Stimulated activated CD8-positive, alpha-beta memory T cell treated with anti-CD3 and anti-CD28 coated beads, Interleukin-15, amount 100 ng/mL, for 48 hours (primary cell): ENCODE measurements around the gene PCDH1.

Source experiments
- DNase-seq, 2 donors: peaks; one replicate each; pipeline ENCODE4 v3.0.0-alpha.2; 2020; ENCODE audit warnings: low read depth in 2 of 2

Gene PCDH1

DNA sequence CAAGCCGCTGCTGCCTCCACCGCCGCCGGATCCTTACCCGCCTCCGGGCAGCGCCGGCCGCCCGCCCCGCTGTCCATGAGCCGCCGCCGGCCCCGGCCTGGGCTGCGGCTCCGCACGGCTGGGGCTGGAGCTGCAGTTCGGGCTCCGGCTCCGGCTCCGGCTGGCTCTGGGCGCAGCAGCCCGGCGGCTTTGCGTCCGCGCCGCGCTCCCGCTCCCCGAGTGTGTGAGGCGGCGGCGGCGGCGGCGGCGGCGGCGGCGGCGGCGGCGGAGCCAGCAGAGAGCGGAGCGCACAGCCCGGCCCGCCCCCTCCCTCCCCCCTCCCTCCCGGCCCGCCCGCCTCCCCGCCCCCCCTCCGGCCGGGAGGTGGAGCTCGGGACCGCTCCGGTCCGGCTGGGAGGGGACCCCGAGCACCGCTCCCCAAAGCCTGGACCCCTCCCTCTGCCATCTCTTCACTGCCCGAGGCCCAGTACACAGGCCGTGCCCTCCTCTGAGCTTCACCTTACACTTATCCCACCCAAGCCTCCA lies at the start of gene PCDH1:
Gene PCDH1 (minus strand): TSS at position 225 of the 525 bp plus-strand sequence. CDS start 148 bp downstream, at position 77.
- no peak for DNase-seq

DNA sequence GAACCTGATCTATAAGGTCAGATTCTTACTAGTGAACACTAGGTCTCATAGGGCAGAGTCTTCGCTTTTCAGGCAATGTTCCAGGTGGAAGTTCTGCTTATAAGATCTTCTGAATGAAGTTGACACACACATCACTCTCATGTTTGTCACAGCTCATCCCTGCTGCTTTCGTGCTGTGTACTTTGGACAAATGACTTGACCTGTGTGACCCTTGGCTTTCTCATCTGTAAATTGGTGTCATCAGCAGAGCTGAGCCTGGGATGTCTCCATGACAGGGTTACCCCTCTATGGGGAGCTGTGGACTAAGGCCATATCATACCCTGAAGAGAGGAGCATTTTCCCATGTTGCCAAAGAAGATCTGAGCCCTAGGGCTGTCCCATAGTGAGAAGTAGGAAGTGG lies 48.2 kb upstream of the PCDH1 start:
- no peak for DNase-seq

DNA sequence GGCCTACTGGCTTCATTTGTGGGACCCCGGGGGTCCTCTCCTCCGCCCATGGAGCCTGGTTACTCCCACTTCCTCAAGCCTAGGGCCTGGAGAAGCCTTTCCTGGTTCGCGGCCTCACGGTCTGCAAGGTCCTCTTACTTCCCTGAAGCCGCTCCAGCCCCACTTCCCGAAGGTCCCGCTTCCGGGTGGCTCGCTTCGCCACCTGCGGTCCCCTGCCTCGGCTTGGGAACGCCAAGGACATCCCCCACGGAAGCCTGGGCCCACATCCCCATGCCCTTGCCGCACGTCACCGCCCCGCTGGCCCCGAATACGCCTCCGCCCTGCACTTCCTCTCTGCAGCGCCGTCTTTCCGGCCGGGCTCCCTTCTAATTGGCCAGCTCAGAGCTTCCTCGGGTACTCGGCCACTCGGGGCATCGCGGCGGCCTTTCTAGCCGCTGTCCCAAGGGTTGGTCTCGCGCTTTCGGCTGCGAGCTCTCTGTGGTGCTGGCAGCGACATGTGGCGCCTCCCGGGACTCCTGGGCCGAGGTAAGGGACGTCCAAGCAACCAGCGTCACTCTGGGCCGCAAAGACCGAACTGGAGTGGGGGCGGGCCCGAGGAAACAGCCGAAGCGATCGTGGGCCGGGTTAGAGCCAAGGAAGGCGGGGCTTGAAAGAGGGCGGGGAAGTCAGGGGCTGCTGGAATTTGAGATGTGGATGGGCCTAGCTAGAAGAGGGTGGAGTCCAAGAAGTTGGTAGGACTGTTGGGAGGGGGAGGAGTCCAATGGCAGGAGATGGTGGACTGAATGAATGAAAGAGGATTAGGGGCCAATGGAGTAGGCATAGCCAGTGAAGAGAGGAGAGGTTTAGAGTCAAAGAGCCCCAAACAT lies 45.5 kb upstream of the PCDH1 start, which contains the start of gene DELE1:
Gene DELE1 (plus strand): TSS at position 424 of the 866 bp plus-strand sequence. CDS start 71 bp downstream, at position 495.
- peak; percentile 89 to 95 for DNase-seq

DNA sequence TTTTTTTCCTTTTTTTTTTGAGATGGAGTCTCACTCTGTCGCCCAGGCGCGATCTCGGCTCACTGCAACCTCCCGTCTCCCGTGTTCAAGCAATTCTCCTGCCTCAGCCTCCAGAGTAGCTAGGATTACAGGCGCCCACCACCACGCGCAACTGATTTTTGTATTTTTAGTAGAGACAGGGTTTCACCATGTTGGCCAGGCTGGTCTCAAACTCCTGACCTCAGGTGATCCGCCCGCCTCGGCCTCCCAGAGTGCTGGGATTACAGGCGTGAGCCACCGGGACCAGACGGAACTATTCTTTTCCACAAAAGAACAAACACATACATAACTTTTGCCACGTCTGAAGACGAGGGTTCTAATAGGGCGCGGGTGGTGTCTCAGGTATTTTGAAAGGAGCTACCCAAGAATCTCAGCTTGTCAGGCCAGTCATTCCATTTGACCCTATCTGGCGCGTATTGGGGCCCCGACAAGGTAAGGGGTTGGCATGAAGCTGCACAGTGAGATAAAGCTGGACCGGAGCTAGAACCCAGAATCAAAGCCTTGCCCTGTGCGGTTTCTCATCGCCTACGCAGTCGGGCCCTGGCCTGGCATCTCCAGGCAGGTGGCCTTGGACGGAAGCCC lies 44.7 kb upstream of the PCDH1 start:
- DNase-seq: peak; percentile 8 to 23

DNA sequence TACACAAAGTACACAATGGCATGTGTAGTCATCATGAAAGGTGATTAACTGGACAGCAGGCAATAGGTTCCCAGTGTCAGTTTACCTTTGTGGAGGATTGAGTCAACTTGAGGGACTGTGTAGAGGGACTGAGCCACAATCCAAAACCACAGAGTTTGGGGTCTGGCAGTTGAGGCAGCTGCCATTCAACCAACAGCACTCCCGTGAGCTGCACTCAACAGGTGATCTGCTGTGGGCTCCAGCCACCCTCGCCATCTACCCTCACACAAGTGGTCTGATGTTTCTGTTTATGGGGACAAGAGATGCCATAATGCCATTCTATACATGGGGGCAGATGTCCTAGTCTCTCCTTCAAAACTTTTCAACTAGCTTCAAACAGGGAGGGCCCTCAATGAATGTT lies 42.6 kb upstream of the PCDH1 start:
- no peak for DNase-seq

DNA sequence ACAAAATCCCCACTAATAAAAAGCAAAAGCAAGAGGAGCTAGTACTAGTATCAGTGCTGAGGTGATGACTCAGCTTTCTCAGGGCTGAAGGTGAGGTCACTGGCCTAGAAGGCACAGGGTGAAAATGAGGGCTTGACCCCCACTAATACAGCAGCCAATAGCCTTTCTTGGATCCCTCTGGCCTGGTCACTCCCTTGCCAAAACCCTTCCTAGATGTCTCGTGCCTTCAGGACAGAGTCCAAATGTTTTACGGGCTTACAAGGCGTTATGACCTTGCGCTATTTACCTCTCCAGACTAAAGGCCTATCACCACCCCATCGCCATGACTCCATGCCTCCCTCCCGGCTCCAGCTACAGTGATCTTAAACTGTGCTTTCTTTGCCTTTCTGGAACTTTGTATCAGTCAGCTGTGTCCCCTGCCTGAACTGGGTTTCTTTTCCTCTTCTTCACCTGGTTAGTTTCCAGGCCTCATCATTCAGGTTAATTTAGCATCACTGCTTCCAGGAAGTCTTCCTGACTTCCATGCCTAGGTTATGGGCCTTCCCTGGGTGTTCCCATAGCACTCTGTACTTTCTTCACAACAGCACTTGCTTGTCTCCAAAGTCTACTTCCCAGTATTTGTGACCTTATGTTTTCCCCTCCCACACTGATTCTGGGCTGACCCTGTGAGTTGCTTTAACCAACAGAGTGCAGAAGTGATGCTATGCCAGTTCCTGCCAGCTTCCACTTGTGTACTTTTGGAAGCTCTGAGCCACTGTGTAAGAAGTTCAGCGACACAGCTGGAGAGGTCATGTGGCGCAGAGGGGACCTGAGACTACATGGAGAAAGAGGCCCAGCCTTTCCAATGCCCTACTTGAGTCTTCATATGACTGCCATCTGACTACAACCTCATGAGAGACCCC lies 41.3 kb upstream of the PCDH1 start:
- DNase-seq: no peak

DNA sequence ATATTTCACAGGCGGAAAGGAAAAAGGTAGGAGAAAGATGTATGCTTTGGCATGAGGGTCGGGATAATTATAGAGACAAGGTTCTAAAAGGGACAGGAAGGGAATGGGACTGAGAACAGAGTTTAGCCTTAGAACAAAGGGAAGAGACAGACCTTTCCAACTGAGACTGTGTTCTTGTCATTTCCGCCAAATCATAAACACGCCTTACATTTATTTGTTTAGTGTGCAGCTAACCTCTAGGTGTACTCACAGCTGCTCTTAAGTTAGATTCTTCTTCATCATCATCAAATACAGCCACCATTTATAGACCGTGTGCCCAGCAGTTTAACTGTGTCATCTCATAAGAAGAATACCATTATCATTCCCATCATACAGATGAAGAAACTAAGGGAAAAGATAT lies 39.5 kb upstream of the PCDH1 start:
- no peak for DNase-seq

DNA sequence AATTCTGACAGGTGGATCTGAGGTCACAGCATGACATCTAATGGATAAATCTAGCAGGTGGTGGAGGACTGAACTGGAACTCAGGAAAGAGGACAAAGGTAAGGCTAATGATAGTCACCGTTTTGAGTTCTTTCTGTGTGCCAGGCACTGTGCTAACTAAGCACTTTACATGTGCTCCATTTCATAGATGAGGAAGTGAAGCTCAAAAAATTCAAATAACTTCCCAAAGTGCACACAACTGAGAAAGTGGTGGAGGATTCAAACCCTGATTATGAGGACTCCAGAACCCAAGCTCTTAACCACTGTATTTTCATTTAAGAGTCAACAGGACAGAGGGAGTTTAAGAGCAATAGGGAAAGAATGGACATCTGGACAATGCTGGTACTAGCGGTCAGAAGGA lies 38.3 kb upstream of the PCDH1 start:
- DNase-seq: no peak

DNA sequence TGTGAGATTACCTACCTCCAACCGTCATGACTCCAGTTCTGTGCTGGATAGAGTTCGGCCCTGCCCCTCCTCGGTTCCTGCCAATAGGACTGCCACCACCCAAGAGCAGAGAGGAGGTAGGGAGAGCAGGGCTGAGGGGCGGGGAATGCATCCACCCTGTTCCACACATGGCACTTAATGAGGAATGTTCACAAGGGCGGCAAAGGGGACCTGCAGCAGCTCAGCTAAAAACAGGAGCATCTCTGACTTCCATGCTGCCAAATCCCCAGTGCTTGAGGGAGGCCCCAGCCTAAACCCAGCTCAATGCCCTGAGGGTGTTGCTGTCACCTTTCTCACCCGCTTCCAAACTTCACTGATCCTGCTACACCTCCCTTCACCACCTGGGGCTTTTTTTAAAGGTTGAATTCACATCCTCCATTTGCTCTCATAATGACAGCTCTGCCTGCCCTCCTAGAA lies 37.7 kb upstream of the PCDH1 start:
- no peak for DNase-seq

DNA sequence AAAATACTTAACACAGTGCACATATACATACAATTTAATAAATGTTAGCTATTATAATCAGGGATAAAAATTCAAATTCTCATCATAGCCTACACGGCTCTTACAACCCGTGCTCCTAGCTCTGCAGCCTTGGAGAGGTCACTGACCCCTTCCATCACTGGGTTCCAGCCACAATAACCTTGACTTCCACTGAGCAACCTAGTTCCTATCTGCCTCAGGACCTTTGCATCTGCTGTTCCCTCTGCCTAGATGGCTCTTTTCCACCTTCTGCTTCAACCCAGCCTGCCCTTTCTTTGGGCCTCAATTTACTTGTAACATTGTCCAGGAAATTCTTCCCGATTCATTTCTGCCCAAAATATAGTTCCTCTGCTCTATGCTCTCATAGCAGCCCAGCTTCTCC lies 36.6 kb upstream of the PCDH1 start:
- DNase-seq: no peak

DNA sequence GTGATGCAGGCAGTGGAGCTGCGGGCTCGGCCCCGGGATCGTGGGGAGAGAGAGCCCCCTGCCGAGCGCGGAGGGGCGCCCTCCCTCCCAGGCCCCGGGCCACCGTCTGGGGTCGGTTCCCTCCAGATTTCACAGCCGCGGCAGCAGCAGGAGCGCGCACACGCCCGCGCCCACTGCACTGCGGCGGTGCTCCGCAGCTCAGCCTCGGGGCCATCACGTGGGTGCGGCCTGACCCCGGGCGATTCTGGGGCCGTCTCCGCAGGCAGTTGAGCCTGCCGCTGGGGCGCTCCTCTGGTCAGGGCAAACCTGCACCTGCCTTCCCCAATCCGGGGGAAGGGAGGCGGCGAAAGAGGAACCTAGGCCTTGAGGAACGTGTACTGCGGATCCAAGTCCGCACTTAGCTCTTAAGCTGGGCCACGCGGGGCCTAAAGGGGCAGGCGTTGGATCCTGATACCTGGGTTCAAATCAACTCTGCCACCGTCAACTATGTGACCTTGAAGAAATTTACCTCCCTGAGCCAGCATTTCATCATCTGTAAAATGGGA lies 36.1 kb upstream of the PCDH1 start:
- DNase-seq: peak; percentile 5 to 8

DNA sequence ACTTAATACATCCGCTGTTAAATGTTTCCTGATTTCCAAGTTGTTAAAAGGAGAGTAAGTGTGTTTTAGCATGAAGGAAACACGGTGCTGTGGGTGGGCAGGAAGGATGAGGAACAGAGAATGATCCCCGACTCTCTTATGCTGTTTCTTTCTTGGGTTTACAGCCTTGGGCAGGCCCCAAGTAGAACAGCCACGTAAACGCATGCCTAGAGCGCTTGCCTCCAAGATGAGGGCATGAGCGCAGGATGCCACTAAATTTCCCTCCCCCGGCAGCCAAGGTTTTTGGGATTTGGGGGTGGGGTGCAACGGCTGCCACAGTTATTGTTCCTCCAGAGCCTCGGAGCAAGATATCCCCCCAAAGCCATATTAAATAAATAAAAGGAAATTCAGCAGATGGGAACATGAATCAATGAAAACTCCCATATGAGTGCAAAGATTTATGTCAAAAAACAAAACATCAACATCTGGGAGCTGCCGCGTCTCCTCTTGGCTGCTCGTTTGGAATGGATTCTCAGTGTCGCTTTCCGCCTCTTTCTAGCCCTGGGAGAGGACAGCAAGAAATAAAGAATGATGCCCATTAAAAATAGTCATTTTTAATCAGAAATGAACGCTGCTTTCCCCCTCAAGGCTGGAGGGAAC lies 35.5 kb upstream of the PCDH1 start:
- DNase-seq: no peak

DNA sequence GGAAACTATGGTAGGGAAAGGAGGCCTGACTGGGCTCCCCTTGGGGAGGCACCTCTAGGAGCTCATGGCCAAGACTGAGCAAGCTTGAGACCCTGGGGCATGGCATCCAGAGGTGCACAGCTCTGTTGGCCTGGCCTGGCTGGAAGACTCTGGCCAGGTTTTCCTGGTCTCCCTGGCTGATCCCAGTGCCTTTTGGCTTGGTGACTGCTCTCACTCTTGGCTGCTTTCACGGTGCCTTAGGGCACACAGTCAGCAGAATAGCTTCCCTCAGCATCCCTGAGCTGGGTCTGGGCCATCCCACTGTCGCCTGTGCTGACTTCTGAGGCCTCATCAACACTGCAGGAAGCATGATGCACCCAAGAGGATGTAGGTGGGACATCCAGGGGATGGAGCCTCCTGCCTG lies 32.1 kb upstream of the PCDH1 start:
- no peak for DNase-seq

DNA sequence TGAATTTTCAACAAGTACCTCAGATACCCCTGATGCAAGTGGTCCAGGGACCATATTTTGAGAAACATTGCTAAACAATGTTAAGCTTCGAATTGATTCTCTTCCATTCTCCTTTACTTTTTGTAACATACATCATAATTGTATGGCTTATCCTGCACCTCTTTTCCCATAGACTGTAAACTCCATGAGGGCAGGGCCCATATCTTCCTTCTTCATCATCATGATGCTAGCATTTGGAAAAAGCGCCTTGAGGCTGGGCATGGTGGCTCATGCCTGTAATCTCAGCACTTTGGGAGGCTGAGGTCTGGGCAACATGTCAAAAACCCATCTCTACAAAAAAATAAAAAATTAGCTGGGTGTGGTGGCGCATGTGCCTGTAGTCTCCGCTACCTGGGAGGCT lies 31.0 kb upstream of the PCDH1 start:
- DNase-seq: no peak

DNA sequence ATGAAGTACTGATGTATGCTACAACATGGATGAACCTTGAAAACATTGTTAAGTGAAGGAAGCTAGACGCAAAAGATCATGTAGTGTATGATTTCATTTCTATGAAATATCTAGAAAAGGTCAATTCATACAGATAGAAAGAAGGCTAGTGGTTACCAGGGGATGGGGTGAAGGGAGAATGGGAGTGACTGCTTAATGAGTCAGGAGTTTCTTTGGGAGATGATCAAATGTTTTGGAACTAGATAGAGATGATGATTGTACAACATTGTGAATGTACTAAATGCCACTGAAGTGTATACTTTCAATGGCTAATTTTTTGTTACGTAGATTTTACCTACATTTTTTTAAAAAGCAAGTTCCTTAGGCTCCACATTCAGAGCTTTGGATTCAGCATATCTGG lies 30.6 kb upstream of the PCDH1 start:
- no peak for DNase-seq

DNA sequence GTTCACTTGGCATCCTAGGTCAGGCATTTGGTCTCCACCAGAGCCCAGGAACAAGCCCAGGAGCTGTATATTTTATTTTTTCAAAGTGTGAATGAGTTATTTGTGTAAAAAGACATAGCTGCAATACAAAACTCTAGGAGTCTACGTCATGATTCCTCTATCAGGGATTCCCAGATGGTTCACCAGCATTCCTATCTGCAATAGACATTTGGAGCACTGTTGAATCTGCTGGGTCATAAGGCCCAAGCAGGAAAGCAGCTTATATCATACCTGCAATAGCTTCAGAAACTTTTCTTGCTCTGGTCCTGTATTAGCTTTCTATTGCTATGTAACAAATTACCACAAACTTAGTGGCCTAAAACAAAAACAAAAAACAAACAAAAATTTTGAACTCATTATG lies 28.8 kb upstream of the PCDH1 start:
- DNase-seq: no peak

DNA sequence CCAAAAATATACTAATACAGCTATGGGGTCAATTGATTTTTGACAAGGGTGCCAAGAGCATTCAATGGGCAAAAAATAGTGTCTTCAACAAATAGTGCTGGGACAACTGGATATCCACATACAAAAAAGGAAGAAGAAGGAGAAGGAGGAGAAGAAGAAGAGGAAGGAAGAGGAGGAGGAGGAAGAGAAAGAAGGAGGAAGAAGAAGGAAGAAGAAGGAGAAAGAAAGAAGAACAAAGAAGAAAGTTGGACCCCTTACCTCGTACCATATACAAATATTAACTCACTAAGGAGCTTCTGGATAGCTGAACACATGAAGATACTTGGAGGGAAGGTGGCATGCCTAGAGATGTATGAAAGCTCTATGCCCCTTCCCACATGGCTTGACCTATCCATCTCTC lies 28.3 kb upstream of the PCDH1 start:
- DNase-seq: no peak

DNA sequence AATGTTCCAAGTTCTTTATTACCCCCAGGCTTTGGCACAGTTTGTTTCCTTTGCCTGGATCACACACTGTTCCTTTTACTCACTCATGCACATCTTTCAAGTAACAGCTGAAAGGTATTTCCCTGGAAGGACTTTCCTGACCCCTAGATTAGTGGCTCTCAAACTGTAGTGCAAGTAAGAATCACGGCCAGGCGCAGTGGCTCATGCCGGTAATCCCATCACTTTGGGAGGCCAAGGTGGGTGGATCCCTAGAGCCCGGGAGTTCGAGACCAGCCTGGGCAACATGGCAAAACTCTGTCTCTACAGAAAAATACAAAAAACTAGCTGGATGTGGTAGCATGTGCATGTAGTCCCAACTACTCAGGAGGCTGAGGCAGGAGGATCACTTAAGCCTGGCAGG lies 26.3 kb upstream of the PCDH1 start:
- DNase-seq: no peak

DNA sequence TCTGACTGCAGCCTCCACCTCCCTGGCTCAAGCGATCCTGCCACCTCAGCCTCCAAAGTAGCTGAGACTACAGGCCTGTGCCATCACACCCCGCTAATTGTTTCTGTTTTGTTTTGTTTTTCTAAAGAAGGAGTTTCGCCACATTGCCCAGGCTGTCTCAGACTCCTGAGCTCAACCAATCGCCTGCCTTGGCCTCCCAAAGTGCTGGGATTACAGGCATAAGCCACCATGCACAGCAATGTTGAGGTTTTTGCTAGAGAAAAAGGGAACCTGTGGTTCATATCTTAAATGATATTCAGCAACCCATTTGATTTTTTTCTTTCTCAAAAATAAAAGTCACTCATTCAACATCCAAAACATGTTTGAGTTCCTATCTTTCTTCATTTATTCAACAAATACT lies 25.1 kb upstream of the PCDH1 start:
- DNase-seq: no peak

DNA sequence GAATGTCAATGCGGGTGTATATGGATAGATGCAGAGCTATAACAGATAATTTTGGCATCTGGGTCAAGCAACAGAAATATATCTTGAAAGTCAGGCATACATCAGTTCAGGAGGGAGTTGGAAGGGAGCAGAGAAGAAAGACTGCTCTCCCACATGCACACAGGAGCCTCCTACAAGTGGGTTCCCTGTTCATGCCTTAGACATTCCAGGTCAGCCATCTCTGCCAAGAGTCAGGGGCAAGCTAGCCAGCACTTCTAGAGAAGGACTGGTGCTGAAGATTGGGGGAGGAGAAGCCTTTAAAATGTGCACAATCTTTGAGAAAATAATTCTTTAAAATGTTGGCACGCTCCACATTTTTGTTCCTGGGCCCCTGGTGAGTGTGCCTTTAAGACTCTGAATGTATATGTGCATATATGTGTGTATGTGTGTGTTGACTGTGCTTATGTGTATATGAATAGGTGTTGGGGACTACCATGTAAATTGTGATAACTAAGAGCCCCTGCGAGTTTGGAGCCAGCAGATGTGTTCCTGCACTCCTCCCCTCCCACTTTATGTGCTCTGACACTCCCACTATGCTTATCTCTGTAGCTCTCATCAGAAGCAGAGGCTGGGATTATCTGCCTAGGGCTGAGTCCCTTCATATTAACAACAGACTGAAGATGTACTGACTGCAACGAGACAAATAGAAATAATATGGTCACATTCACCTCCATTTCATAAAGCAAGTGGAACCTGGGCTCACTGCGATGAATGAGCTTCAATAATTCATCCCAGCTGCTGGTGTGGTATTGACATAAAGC lies 24.0 kb upstream of the PCDH1 start:
- no peak for DNase-seq
